Renal pelvis (tissue), 12 donors: ENCODE data around the gene RNF169. TPM values are rescaled to one million over a fixed set of nuclear protein-coding genes. Genes with fewer than 3 reads are reported as not detected.

Experiments
- DNase-seq: peaks from one replicate; pipeline ENCODE4 v3.0.0-alpha.2; 2013
- long read RNA-seq, 16 experiments: transcript quantifications; one replicate each; lab custom pipeline, GENCODE V29; 2026
- polyA plus RNA-seq, 3 donors: library from polyadenylated mRNA; unstranded; fragments of 120-200 nt; gene quantifications; one replicate each; pipeline ENCODE4 v1.2.1, GENCODE V29; 2013; ENCODE audit not compliant: insufficient read length in 3 of 3

The RNF169 gene
- 10 to 100 TPM; 16.2 to 19.0 (median 18.8) TPM for polyA plus RNA-seq
- long read RNA-seq, donor 1, full-length matches to known transcripts: 2 of 2 reads
- long read RNA-seq, donor 1, partial matches to known transcripts: 0 of 2 reads
- long read RNA-seq, donor 1, other reads (novel, unspliced or antisense): 0 of 2 reads
- long read RNA-seq, donor 2: 0 reads
- long read RNA-seq, donor 3, full-length matches to known transcripts: 4 of 4 reads
- long read RNA-seq, donor 3, partial matches to known transcripts: 0 of 4 reads
- long read RNA-seq, donor 3, other reads (novel, unspliced or antisense): 0 of 4 reads
- long read RNA-seq, donor 4, full-length matches to known transcripts: 1 of 1 reads
- long read RNA-seq, donor 4, partial matches to known transcripts: 0 of 1 reads
- long read RNA-seq, donor 4, other reads (novel, unspliced or antisense): 0 of 1 reads
- long read RNA-seq, donor 5, full-length matches to known transcripts: 2 of 2 reads
- long read RNA-seq, donor 5, partial matches to known transcripts: 0 of 2 reads
- long read RNA-seq, donor 5, other reads (novel, unspliced or antisense): 0 of 2 reads
- long read RNA-seq, donor 6, full-length matches to known transcripts: 3 of 3 reads
- long read RNA-seq, donor 6, partial matches to known transcripts: 0 of 3 reads
- long read RNA-seq, donor 6, other reads (novel, unspliced or antisense): 0 of 3 reads
- long read RNA-seq, donor 7, full-length matches to known transcripts: 4 of 11 reads
- long read RNA-seq, donor 7, partial matches to known transcripts: 7 of 11 reads
- long read RNA-seq, donor 7, other reads (novel, unspliced or antisense): 0 of 11 reads
- long read RNA-seq, donor 8, full-length matches to known transcripts: 2 of 2 reads
- long read RNA-seq, donor 8, partial matches to known transcripts: 0 of 2 reads
- long read RNA-seq, donor 8, other reads (novel, unspliced or antisense): 0 of 2 reads
- long read RNA-seq, donor 9, full-length matches to known transcripts: 4 of 4 reads
- long read RNA-seq, donor 9, partial matches to known transcripts: 0 of 4 reads
- long read RNA-seq, donor 9, other reads (novel, unspliced or antisense): 0 of 4 reads
- long read RNA-seq, donor 10, full-length matches to known transcripts: 2 of 2 reads
- long read RNA-seq, donor 10, partial matches to known transcripts: 0 of 2 reads
- long read RNA-seq, donor 10, other reads (novel, unspliced or antisense): 0 of 2 reads
- long read RNA-seq, donor 11, full-length matches to known transcripts: 1 of 1 reads
- long read RNA-seq, donor 11, partial matches to known transcripts: 0 of 1 reads
- long read RNA-seq, donor 11, other reads (novel, unspliced or antisense): 0 of 1 reads
- long read RNA-seq, donor 12, full-length matches to known transcripts: 1 of 1 reads
- long read RNA-seq, donor 12, partial matches to known transcripts: 0 of 1 reads
- long read RNA-seq, donor 12, other reads (novel, unspliced or antisense): 0 of 1 reads
- long read RNA-seq, donor 13: 0 reads
- long read RNA-seq, donor 14: 0 reads
- long read RNA-seq, donor 15, full-length matches to known transcripts: 4 of 4 reads
- long read RNA-seq, donor 15, partial matches to known transcripts: 0 of 4 reads
- long read RNA-seq, donor 15, other reads (novel, unspliced or antisense): 0 of 4 reads
- long read RNA-seq, donor 16, full-length matches to known transcripts: 1 of 1 reads
- long read RNA-seq, donor 16, partial matches to known transcripts: 0 of 1 reads
- long read RNA-seq, donor 16, other reads (novel, unspliced or antisense): 0 of 1 reads

- DNase-seq: peak; percentile 96
Observed at GRCh38 chr11:74748211-74749126, at the start of gene RNF169. Gene RNF169 (plus strand): TSS chr11:74748849. CDS start chr11:74748881, 32 bp downstream.

- no peak for DNase-seq
Observed at GRCh38 chr11:74699615-74700396, 48.8 kb upstream of the RNF169 start.

- DNase-seq: no peak
Observed at GRCh38 chr11:74701351-74701750, 47.3 kb upstream of the RNF169 start.

- peak; percentile 68 for DNase-seq
Observed at GRCh38 chr11:74702383-74703007, 46.2 kb upstream of the RNF169 start.

GRCh38 chr11:74703211-74703610, 45.4 kb upstream of the RNF169 start:
- DNase-seq: no peak

GRCh38 chr11:74707182-74707581, 41.5 kb upstream of the RNF169 start:
- no peak for DNase-seq

GRCh38 chr11:74707602-74708510, 40.8 kb upstream of the RNF169 start:
- no peak for DNase-seq

- no peak for DNase-seq
Observed at GRCh38 chr11:74709175-74709574, 39.5 kb upstream of the RNF169 start.

GRCh38 chr11:74710281-74710938, 38.2 kb upstream of the RNF169 start:
- no peak for DNase-seq

- DNase-seq: no peak
Observed at GRCh38 chr11:74713686-74714085, 35.0 kb upstream of the RNF169 start.

GRCh38 chr11:74714904-74715303, 33.7 kb upstream of the RNF169 start:
- DNase-seq: no peak

GRCh38 chr11:74717221-74717969, 31.3 kb upstream of the RNF169 start:
- peak; percentile 36 for DNase-seq

- DNase-seq: no peak
Observed at GRCh38 chr11:74719011-74719410, 29.6 kb upstream of the RNF169 start.

- peak; percentile 58 for DNase-seq
Observed at GRCh38 chr11:74720596-74721478, 27.8 kb upstream of the RNF169 start.

- no peak for DNase-seq
Observed at GRCh38 chr11:74721479-74721835, 27.2 kb upstream of the RNF169 start.
